Thyroid gland (tissue), 4 donors: Measurements from ENCODE around the gene MAP2K2.

Source experiments
- CTCF ChIP-seq, 6 experiments: fragments of 200-600 bp in 3 of 6; fragments of 450-650 bp in 3 of 6; sonication (generic) in 3 of 6; IDR thresholded peaks; one replicate each; pipeline ENCODE4 v1.5.1; 2016 to 2019; ENCODE audit warnings: antibody characterized with exemption in 6 of 6, mild to moderate bottlenecking in 2 of 6, inconsistent platforms in 1 of 6, moderate library complexity in 1 of 6
- POLR2A ChIP-seq, 2 donors: fragments of 450-650 bp; IDR thresholded peaks; one replicate each; pipeline ENCODE4 v1.6.1; 2017; ENCODE audit warnings: antibody characterized with exemption in 2 of 2, mild to moderate bottlenecking in 2 of 2, moderate library complexity in 1 of 2

- no peak for TF ChIP-seq CTCF (IDR thresholded peaks at IDR 0.05)
- TF ChIP-seq POLR2A (IDR thresholded peaks at IDR 0.05), result no peak
Observed at GRCh38 chr19:4063369-4064148, 60.4 kb downstream of the MAP2K2 start.
